Measurements from ENCODE around the gene PAX6. TPM values are rescaled to one million over a fixed set of nuclear protein-coding genes. Genes with fewer than 3 reads are reported as not detected.
A peak's percentile ranks its signal among the peaks of the same experiment; 100 is the strongest.

PAX6 gene
- total RNA-seq, 1 experiment from 2014 or later: 3.3 TPM

- no peak; the same call in 1 of the 2 replicates for ATAC-seq
- peak overlapping the region; percentile 60 for H3K4me3 Mint-ChIP-seq
Observed at GRCh38 chr11:31798057-31798553, 13.0 kb downstream of the PAX6 start.

GRCh38 chr11:31797190-31798056, 13.7 kb downstream of the PAX6 start:
- no peak for ATAC-seq
- CTCF ChIA-PET: interaction anchor here (0.6 to 4.0 kb wide), 20 partner anchors 10 to 1110 kb away, joined by 3 to 54 read pairs (median 6); no protein-coding TSS in a partner anchor
- TF ChIP-seq E2F1 (CRISPR knock-in tag; IDR thresholded peaks at IDR 0.05): no peak
- TF ChIP-seq ZNF219 (CRISPR knock-in tag; IDR thresholded peaks at IDR 0.05; ENCODE audit: borderline replicate concordance): no peak
- TF ChIP-seq E2F4 (CRISPR knock-in tag; IDR thresholded peaks at IDR 0.05; ENCODE audit: borderline replicate concordance, low read depth): no peak
- no peak for TF ChIP-seq NFE2L1 (CRISPR knock-in tag; IDR thresholded peaks at IDR 0.05)
- TF ChIP-seq MXD4 (CRISPR knock-in tag; IDR thresholded peaks at IDR 0.05; ENCODE audit: borderline replicate concordance): no peak
- TF ChIP-seq ZNF423 (CRISPR knock-in tag; IDR thresholded peaks at IDR 0.05): no peak
- TF ChIP-seq SMAD3 (CRISPR knock-in tag; IDR thresholded peaks at IDR 0.05; ENCODE audit: borderline replicate concordance): no peak
- no peak for TF ChIP-seq FOXP1 (CRISPR knock-in tag; IDR thresholded peaks at IDR 0.05; ENCODE audit: borderline replicate concordance)
- no peak for TF ChIP-seq RORB (CRISPR knock-in tag; IDR thresholded peaks at IDR 0.05)
- TF ChIP-seq AFF4 (CRISPR knock-in tag; IDR thresholded peaks at IDR 0.05; ENCODE audit: borderline replicate concordance): no peak

More at GRCh38 chr11:31798057-31798553, 13.0 kb downstream of the PAX6 start:
- DNase-seq (ENCODE audit: low spot score): no peak
- TF ChIP-seq ELF4 (CRISPR knock-in tag; IDR thresholded peaks at IDR 0.05; ENCODE audit: low read depth): no peak
- TF ChIP-seq ATF1 (CRISPR knock-in tag; IDR thresholded peaks at IDR 0.05): no peak
- TF ChIP-seq ZNF281 (CRISPR knock-in tag; IDR thresholded peaks at IDR 0.05): no peak
- no peak for TF ChIP-seq GABPB1 (CRISPR knock-in tag; IDR thresholded peaks at IDR 0.05)
- no peak for TF ChIP-seq ZNF232 (CRISPR knock-in tag; IDR thresholded peaks at IDR 0.05)
- TF ChIP-seq USF2 (CRISPR knock-in tag; IDR thresholded peaks at IDR 0.05): no peak
- no peak for TF ChIP-seq GRHL2 (CRISPR knock-in tag; IDR thresholded peaks at IDR 0.05; ENCODE audit: insufficient replicate concordance, severe bottlenecking)
- TF ChIP-seq ZSCAN18 (CRISPR knock-in tag; IDR thresholded peaks at IDR 0.05): no peak
- no peak overlapping the region for H3K27ac Mint-ChIP-seq
- peaks cover 100% of the 10 kb centered on the region for H3K27me3 Mint-ChIP-seq (ENCODE audit: low read depth)
- POLR2A ChIA-PET: interaction anchor here (0.6 to 0.8 kb wide), 3 partner anchors 17 to 807 kb away, joined by 3 read pairs; no protein-coding TSS in a partner anchor
- no peaks in the 10 kb centered on the region for H3K36me3 Mint-ChIP-seq
- CTCF ChIA-PET: interaction anchor here (0.6 to 4.0 kb wide), 35 partner anchors 10 to 691 kb away, joined by 3 to 54 read pairs (median 4); partner anchors contain the start of genes DCDC1, DNAJC24, ELP4 and IMMP1L
- peaks cover 43% of the 10 kb centered on the region for H3K4me1 Mint-ChIP-seq
- H3K9me3 Mint-ChIP-seq: no peaks in the 10 kb centered on the region

More at GRCh38 chr11:31797190-31798056, 13.7 kb downstream of the PAX6 start:
- Mint-ChIP-seq H3K4me3 (peak overlapping the region; percentile 60), H3K4me1 (peaks cover 37% of the 10 kb centered on the region), H3K27ac (no peak overlapping the region), H3K27me3 (ENCODE audit: low read depth) (peaks cover 97% of the 10 kb centered on the region), H3K36me3 (no peaks in the 10 kb centered on the region), H3K9me3 (no peaks in the 10 kb centered on the region)
- DNase-seq (ENCODE audit: low spot score): no peak
- POLR2A ChIA-PET: interaction anchor here (0.6 to 0.8 kb wide), 5 partner anchors 20 to 807 kb away, joined by 3 to 4 read pairs (median 3); no protein-coding TSS in a partner anchor

Data from WTC11 (cell line).